ENCODE data around the gene CTDP1. TPM values are rescaled to one million over a fixed set of nuclear protein-coding genes. Genes with fewer than 3 reads are reported as not detected.

Gene CTDP1
- total and polyA plus RNA-seq, 2 experiments from 2014 or later: 20.4 to 20.6 TPM

DNA sequence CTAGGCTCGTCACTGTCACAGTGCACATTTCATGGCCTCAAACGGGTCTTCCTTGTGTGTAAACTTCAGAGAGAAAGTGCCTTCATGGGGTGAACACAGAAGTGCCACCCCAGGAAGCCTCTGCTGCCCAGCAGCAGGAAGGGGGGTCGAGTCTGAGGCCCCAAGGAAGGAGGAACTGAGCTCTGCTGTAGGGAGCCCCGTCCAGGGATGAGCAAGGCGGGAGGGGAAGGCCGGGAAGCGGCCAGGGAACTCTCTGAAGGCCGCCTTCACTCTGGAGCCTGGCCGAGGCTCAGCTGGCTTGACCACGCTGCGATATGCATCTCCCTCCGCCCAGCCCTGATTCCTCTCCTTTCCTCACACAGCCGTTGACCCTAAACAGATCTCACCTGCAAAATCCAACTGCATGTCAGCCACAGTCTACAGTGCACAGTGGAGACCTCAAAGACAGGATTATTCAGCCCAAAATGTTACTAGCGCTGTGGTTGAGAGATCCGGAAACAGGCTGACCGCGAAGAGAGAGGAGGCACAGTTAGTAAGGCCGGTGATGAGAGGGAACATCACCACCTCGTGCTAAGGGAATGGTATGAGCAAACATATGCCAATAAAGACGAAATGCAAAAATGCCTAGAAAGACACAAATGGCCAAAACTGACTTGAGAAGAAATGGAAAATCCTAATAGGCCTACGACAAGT lies 34.2 kb upstream of the CTDP1 start:
- H3K36me3 ChIP-seq (replicated peaks; ENCODE audit: insufficient read depth, low read depth): no peaks in the 10 kb centered on the region
- 87% methylated on average over 21 of the region's 21 CpGs for WGBS (ENCODE audit: low lambda C conversion rate, missing lambda C conversion rate)
- no peak overlapping the region for H2AFZ ChIP-seq
- no peak overlapping the region for H3K4me2 ChIP-seq
- no peaks in the 10 kb centered on the region for H3K4me1 ChIP-seq (ENCODE audit: insufficient read depth)
- H3K27ac ChIP-seq: no peak overlapping the region
- H4K20me1 ChIP-seq (ENCODE audit: insufficient read depth, poor library complexity, severe bottlenecking): no peaks in the 10 kb centered on the region
- no peaks in the 10 kb centered on the region for H3K27me3 ChIP-seq
- H3K9me2 ChIP-seq (replicated peaks; ENCODE audit: insufficient read depth): no peaks in the 10 kb centered on the region
- no peak for DNase-seq (ENCODE audit: low spot score)
- H3K9me3 ChIP-seq (ENCODE audit: low read depth): no peaks in the 10 kb centered on the region
- no peak overlapping the region for H3K4me3 ChIP-seq
- no peaks in the 10 kb centered on the region for H3K79me2 ChIP-seq
- TF ChIP-seq EZH2 (IDR thresholded peaks at IDR 0.05; ENCODE audit: borderline replicate concordance) (no peak), EZH2phosphoT487 (IDR thresholded peaks at IDR 0.05; ENCODE audit: low read depth, severe bottlenecking, unreplicated experiment) (no peak)
- TF ChIP-seq, protein P1, sequence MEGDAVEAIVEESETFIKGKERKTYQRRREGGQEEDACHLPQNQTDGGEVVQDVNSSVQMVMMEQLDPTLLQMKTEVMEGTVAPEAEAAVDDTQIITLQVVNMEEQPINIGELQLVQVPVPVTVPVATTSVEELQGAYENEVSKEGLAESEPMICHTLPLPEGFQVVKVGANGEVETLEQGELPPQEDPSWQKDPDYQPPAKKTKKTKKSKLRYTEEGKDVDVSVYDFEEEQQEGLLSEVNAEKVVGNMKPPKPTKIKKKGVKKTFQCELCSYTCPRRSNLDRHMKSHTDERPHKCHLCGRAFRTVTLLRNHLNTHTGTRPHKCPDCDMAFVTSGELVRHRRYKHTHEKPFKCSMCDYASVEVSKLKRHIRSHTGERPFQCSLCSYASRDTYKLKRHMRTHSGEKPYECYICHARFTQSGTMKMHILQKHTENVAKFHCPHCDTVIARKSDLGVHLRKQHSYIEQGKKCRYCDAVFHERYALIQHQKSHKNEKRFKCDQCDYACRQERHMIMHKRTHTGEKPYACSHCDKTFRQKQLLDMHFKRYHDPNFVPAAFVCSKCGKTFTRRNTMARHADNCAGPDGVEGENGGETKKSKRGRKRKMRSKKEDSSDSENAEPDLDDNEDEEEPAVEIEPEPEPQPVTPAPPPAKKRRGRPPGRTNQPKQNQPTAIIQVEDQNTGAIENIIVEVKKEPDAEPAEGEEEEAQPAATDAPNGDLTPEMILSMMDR (IDR thresholded peaks at IDR 0.05; ENCODE audit: poor library complexity): no peak

DNA sequence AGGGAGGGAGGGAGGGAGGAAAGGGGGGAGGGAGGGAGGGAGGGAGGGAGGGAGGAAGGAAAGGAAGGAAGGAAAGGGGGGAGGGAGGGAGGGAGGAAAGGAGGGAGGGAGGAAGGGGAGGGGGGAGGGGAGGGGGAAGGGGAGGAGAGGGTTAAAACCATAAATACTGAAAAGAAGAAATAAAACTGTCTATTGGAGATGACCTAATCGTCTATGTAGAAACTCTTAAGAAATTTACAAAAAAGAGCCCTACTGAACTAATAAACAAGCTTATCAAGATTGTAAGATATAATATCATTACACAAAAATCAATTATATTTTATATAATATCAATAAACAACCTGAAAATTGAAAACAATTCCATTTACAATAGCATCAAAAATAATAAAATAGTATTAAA lies 32.3 kb upstream of the CTDP1 start:
- Histone ChIP-seq H4K20me1 (ENCODE audit: insufficient read depth, poor library complexity, severe bottlenecking) (no peaks in the 10 kb centered on the region), H3K4me3 (no peak overlapping the region), H3K4me1 (ENCODE audit: insufficient read depth) (no peaks in the 10 kb centered on the region), H3K36me3 (replicated peaks; ENCODE audit: insufficient read depth, low read depth) (no peaks in the 10 kb centered on the region), H2AFZ (no peak overlapping the region), H3K4me2 (no peak overlapping the region), H3K9me3 (ENCODE audit: low read depth) (no peaks in the 10 kb centered on the region), H3K27me3 (no peaks in the 10 kb centered on the region), H3K9me2 (replicated peaks; ENCODE audit: insufficient read depth) (no peaks in the 10 kb centered on the region), H3K79me2 (no peaks in the 10 kb centered on the region), H3K27ac (no peak overlapping the region)
- WGBS (ENCODE audit: low lambda C conversion rate, missing lambda C conversion rate): 25% methylated on average over 1 of the region's 1 CpG
- TF ChIP-seq EZH2 (IDR thresholded peaks at IDR 0.05; ENCODE audit: borderline replicate concordance): no peak
- TF ChIP-seq EZH2phosphoT487 (IDR thresholded peaks at IDR 0.05; ENCODE audit: low read depth, severe bottlenecking, unreplicated experiment): no peak
- TF ChIP-seq, protein P1 (IDR thresholded peaks at IDR 0.05; ENCODE audit: poor library complexity): no peak
- no peak for DNase-seq (ENCODE audit: low spot score)

DNA sequence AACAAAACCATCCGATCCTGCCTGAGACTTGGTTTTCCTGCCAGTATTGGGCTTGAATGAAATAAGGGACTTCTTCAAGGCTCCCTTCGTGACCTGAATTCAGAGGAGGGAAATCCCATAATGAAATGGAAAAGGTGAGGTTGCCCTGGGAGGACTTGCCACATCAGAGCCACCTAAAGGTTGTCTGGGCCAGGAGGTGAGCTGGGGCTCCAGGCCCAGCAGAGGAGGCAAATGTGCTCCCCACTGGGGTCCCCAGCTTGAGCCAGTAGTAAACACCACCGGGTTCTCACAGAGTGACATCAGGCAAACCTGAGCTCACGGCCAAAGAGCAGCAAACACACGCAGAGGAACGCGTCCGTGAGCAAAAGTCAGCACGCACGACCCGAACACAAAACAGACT lies 28.6 kb upstream of the CTDP1 start:
- no peaks in the 10 kb centered on the region for H3K36me3 ChIP-seq (replicated peaks; ENCODE audit: insufficient read depth, low read depth)
- no peaks in the 10 kb centered on the region for H3K9me3 ChIP-seq (ENCODE audit: low read depth)
- H3K79me2 ChIP-seq: no peaks in the 10 kb centered on the region
- no peaks in the 10 kb centered on the region for H3K9me2 ChIP-seq (replicated peaks; ENCODE audit: insufficient read depth)
- 97% methylated on average over 11 of the region's 11 CpGs for WGBS (ENCODE audit: low lambda C conversion rate, missing lambda C conversion rate)
- H2AFZ ChIP-seq: no peak overlapping the region
- no peak for DNase-seq (ENCODE audit: low spot score)
- no peak overlapping the region for H3K4me2 ChIP-seq
- H3K27ac ChIP-seq: no peak overlapping the region
- no peaks in the 10 kb centered on the region for H3K27me3 ChIP-seq
- no peaks in the 10 kb centered on the region for H4K20me1 ChIP-seq (ENCODE audit: insufficient read depth, poor library complexity, severe bottlenecking)
- H3K4me1 ChIP-seq (ENCODE audit: insufficient read depth): no peaks in the 10 kb centered on the region
- no peak overlapping the region for H3K4me3 ChIP-seq
- TF ChIP-seq EZH2 (IDR thresholded peaks at IDR 0.05; ENCODE audit: borderline replicate concordance): no peak

DNA sequence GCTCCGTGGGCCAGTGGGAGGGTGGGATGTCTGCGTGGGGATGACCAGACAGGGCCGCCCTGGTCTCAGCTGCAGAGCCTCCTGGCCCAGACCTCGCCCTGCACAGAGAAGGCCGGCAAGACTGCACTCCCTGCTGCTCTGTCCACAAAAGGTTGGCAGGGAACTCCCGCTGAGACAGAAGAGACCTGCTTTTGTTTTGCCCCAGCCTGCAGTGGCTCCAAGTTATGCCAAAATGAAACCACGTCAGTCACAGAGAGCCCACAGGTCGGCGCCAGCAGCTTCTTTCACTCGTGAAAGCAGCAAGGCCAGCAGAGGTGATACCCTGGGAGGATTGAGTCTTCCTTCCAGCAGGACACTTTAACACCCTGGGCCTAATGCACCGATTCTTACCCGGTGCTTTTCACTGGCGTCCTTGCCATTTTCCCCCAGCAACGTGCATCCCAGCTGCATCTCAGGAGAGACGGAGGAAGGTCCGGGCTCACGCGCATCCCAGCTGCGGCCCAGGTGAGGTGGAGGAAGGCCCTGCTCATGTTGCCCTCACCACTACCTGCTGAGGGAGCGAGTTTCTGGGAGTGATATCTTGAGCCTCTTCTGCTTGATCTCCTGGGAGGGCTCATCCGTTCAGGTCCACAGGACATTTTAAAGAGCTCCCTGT lies 22.1 kb upstream of the CTDP1 start:
- no peak overlapping the region for H3K27ac ChIP-seq
- no peaks in the 10 kb centered on the region for H3K9me3 ChIP-seq (ENCODE audit: low read depth)
- H3K4me3 ChIP-seq: no peak overlapping the region
- no peaks in the 10 kb centered on the region for H3K9me2 ChIP-seq (replicated peaks; ENCODE audit: insufficient read depth)
- peaks cover 7% of the 10 kb centered on the region for H3K27me3 ChIP-seq
- H2AFZ ChIP-seq: no peak overlapping the region
- TF ChIP-seq EZH2 (IDR thresholded peaks at IDR 0.05; ENCODE audit: borderline replicate concordance): no peak
- TF ChIP-seq EZH2phosphoT487 (IDR thresholded peaks at IDR 0.05; ENCODE audit: low read depth, severe bottlenecking, unreplicated experiment): no peak
- TF ChIP-seq, protein P1 (IDR thresholded peaks at IDR 0.05; ENCODE audit: poor library complexity): no peak
- WGBS (ENCODE audit: low lambda C conversion rate, missing lambda C conversion rate): 63% methylated on average over 21 of the region's 21 CpGs
- H3K4me2 ChIP-seq: no peak overlapping the region
- H4K20me1 ChIP-seq (ENCODE audit: insufficient read depth, poor library complexity, severe bottlenecking): no peaks in the 10 kb centered on the region
- H3K4me1 ChIP-seq (ENCODE audit: insufficient read depth): no peaks in the 10 kb centered on the region
- DNase-seq (ENCODE audit: low spot score): no peak
- H3K79me2 ChIP-seq: no peaks in the 10 kb centered on the region
- H3K36me3 ChIP-seq (replicated peaks; ENCODE audit: insufficient read depth, low read depth): no peaks in the 10 kb centered on the region

Data from hepatocyte (in vitro differentiated cells).